NOMO-1 treated with dmso at 0.1 percent for 144 hours (cell line): ENCODE results near the gene UBE2Q2.
"Not testable (repeated sequence)": the region's sequence is repeated elsewhere in the genome, so short reads cannot be mapped to it uniquely, and the experiment has no call there.

Experiments
- DNase-seq: peaks from one replicate; lab custom pipeline; 2025; ENCODE audit not compliant: unreplicated experiment; lab: John Stamatoyannopoulos, UW

UBE2Q2 gene

GRCh38 chr15:75864213-75865059, 21.2 kb downstream of the UBE2Q2 start:
- DNase-seq = no peak

- not testable (repeated sequence) for DNase-seq
Measured at GRCh38 chr15:75866045-75866444, 22.8 kb downstream of the UBE2Q2 start.

GRCh38 chr15:75866916-75867315, 23.7 kb downstream of the UBE2Q2 start:
- no peak for DNase-seq

GRCh38 chr15:75867449-75867848, 24.2 kb downstream of the UBE2Q2 start:
- no peak for DNase-seq

- DNase-seq = no peak
Measured at GRCh38 chr15:75868019-75868418, 24.8 kb downstream of the UBE2Q2 start.

- no peak for DNase-seq
Measured at GRCh38 chr15:75869446-75869845, 26.2 kb downstream of the UBE2Q2 start.

- not testable (repeated sequence) for DNase-seq
Measured at GRCh38 chr15:75871589-75871988, 28.3 kb downstream of the UBE2Q2 start.

- no peak for DNase-seq
Measured at GRCh38 chr15:75872403-75872990, 29.2 kb downstream of the UBE2Q2 start.

- DNase-seq = no peak
Measured at GRCh38 chr15:75884041-75884440, 40.8 kb downstream of the UBE2Q2 start.

- no peak for DNase-seq
Measured at GRCh38 chr15:75887178-75887577, 43.9 kb downstream of the UBE2Q2 start.

GRCh38 chr15:75891895-75892294, 48.6 kb downstream of the UBE2Q2 start:
- DNase-seq = peak; percentile 4

GRCh38 chr15:75895731-75896130, 52.5 kb downstream of the UBE2Q2 start:
- DNase-seq = no peak

- no peak for DNase-seq
Measured at GRCh38 chr15:75900577-75900976, 57.3 kb downstream of the UBE2Q2 start.

GRCh38 chr15:75902129-75902557, 58.9 kb downstream of the UBE2Q2 start:
- no peak for DNase-seq

GRCh38 chr15:75903331-75904239, 60.3 kb downstream of the UBE2Q2 start, which contains the start of gene FBXO22:
FBXO22 (plus strand) TSS chr15:75903878; CDS start chr15:75903964, 86 bp downstream.
- DNase-seq = peak; percentile 82

GRCh38 chr15:75905231-75905630, 62.0 kb downstream of the UBE2Q2 start:
- no peak for DNase-seq

GRCh38 chr15:75910355-75910754, 67.1 kb downstream of the UBE2Q2 start:
- not testable (repeated sequence) for DNase-seq

GRCh38 chr15:75916978-75917377, 73.7 kb downstream of the UBE2Q2 start:
- no peak for DNase-seq

- no peak for DNase-seq
Measured at GRCh38 chr15:75918135-75918534, 74.9 kb downstream of the UBE2Q2 start.

GRCh38 chr15:75920079-75920478, 76.8 kb downstream of the UBE2Q2 start:
- no peak for DNase-seq
